PFSK-1 (cell line): ENCODE results near the gene FBXO34. TPM values are rescaled to one million over a fixed set of nuclear protein-coding genes. Genes with fewer than 3 reads are reported as not detected.
A peak's percentile ranks its signal among the peaks of the same experiment; 100 is the strongest.

Experiments
- FOXP2 ChIP-seq: optimal IDR thresholded peaks from 2 replicates; pipeline ENCODE3; 2011; ENCODE audit warnings: borderline replicate concordance, control low read depth, inconsistent platforms; ENCODE audit not compliant: insufficient read depth; ENCODE audit errors: extremely low read length, extremely low read depth
- POLR2AphosphoS5 ChIP-seq: IDR thresholded peaks from 2 replicates; pipeline ENCODE4 v1.6.1; 2012; ENCODE audit warnings: low read depth, mild to moderate bottlenecking, control low read depth, low read length, moderate library complexity
- REST ChIP-seq, 2 experiments: IDR thresholded peaks; 2 replicates each; pipeline versions ENCODE4 v1.6.1 to v1.8.0; 2011 to 2012; ENCODE audit warnings: low read depth in 2 of 2, low read length in 2 of 2, control low read depth in 1 of 2, inconsistent platforms in 1 of 2, mild to moderate bottlenecking in 1 of 2, moderate library complexity in 1 of 2; ENCODE audit not compliant: insufficient read depth in 1 of 2
- SIN3A ChIP-seq: IDR thresholded peaks from 2 replicates; pipeline ENCODE4 v1.6.1; 2012; ENCODE audit warnings: mild to moderate bottlenecking, low read length, moderate library complexity, borderline replicate concordance; ENCODE audit not compliant: insufficient read depth
- TAF1 ChIP-seq: IDR thresholded peaks from 2 replicates; pipeline ENCODE4 v1.6.1; 2012; ENCODE audit warnings: low read length, control low read depth, borderline replicate concordance; ENCODE audit not compliant: insufficient read depth
- polyA plus RNA-seq: library from polyadenylated mRNA; unstranded; fragments of >200 nt; gene quantifications from one replicate; pipeline ENCODE4 v1.2.1, GENCODE V29; 2012; ENCODE audit warnings: low read depth, missing spikeins; ENCODE audit not compliant: insufficient read length

Gene FBXO34, protein sequence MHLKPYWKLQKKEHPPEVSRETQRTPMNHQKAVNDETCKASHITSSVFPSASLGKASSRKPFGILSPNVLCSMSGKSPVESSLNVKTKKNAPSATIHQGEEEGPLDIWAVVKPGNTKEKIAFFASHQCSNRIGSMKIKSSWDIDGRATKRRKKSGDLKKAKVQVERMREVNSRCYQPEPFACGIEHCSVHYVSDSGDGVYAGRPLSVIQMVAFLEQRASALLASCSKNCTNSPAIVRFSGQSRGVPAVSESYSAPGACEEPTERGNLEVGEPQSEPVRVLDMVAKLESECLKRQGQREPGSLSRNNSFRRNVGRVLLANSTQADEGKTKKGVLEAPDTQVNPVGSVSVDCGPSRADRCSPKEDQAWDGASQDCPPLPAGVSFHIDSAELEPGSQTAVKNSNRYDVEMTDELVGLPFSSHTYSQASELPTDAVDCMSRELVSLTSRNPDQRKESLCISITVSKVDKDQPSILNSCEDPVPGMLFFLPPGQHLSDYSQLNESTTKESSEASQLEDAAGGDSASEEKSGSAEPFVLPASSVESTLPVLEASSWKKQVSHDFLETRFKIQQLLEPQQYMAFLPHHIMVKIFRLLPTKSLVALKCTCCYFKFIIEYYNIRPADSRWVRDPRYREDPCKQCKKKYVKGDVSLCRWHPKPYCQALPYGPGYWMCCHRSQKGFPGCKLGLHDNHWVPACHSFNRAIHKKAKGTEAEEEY
- polyA plus RNA-seq = 4.9 TPM

GRCh38 chr14:55270832-55271571 is at the start of gene FBXO34:
TSS of gene FBXO34 (plus strand) at chr14:55271421. CDS start at chr14:55350391, 78,970 bp downstream.
- TF ChIP-seq TAF1 (no peak), POLR2AphosphoS5 (no peak), REST (IDR thresholded peaks at IDR 0.05; ENCODE audit: insufficient read depth in 1 of 2, low read depth in 2 of 2, low read length in 2 of 2) (no peak), SIN3A (no peak), FOXP2 (peak; percentile 30)

DNA sequence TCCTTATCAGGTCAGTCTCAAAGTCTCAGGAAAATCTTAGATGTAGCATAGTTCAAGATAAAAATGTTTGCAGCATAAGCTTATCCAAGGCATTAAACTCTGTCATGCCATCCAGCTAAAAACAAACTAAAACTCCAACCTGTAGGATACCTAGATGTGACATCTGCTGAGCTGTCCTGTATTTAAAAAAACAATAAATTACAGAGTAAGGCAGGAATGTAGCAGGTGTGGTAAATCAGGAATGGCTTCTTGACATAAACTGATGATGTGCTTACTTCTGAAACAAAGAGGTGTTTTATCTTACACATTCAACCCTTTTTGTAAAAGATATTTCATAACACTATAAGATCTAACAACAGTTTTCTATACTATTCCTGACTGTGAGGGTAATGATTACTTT is 49.3 kb upstream of the FBXO34 start:
- TF ChIP-seq POLR2AphosphoS5 (no peak), TAF1 (no peak), SIN3A (no peak), REST (IDR thresholded peaks at IDR 0.05; ENCODE audit: insufficient read depth in 1 of 2, low read depth in 2 of 2, low read length in 2 of 2) (no peak), FOXP2 (no peak)

DNA sequence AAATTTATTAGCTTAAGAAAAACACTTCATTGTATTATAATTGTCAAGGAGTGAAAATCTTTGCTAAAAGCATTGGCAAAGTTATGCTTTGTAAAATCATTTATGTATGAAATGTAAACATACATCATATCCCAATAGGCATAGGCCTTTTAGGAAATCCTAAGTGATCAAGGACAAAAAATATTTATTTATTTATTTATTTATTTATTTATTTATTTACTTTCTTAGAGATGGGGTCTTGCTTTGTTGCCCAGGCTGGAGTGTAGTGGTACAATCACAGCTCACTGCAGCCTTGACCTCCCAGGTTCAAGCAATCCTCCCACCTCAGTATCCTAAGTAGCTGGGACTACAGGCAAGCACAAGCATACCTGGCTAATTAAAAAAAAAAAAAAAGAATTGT is 47.9 kb upstream of the FBXO34 start:
- no peak for TF ChIP-seq TAF1
- no peak for TF ChIP-seq FOXP2
- TF ChIP-seq POLR2AphosphoS5 = no peak
- TF ChIP-seq SIN3A = no peak
- no peak for TF ChIP-seq REST (IDR thresholded peaks at IDR 0.05; ENCODE audit: insufficient read depth in 1 of 2, low read depth in 2 of 2, low read length in 2 of 2)

DNA sequence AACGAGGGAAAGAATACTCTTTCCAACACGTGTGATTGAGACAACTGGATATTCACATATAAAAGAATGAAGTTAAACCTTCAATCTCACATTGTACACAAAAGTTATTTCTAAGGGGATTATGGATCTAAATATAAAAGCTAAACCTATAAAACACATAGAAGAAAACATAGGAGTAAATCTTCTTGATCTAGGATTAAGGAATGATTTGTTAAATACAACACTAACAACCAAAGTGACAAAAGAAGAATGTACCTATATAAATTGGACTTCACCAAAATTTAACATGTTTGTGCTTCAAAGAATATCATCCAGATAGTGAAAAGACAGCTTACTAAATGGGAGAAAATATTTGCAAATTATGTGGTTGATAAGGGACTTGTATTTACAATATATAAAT is 43.0 kb upstream of the FBXO34 start:
- TF ChIP-seq REST (IDR thresholded peaks at IDR 0.05; ENCODE audit: insufficient read depth in 1 of 2, low read depth in 2 of 2, low read length in 2 of 2) (no peak), SIN3A (no peak), TAF1 (no peak), FOXP2 (no peak), POLR2AphosphoS5 (no peak)
